Parathyroid adenoma (tissue), 2 donors: ENCODE results near the gene DDAH1.

Source experiments
- H2AFZ ChIP-seq: fragments of 300-600 bp; sonication (generic); one replicate; pipeline ENCODE4 v1.7.0; 2017; ENCODE audit warnings: antibody characterized with exemption, mild to moderate bottlenecking
- H3K27ac ChIP-seq: fragments of 300-600 bp; sonication (generic); one replicate; pipeline ENCODE4 v1.7.0; 2017
- H3K27me3 ChIP-seq: fragments of 300-600 bp; sonication (generic); one replicate; pipeline ENCODE4 v1.7.0; 2017; ENCODE audit warnings: low read length; ENCODE audit not compliant: control insufficient read depth, insufficient read depth
- H3K36me3 ChIP-seq: fragments of 300-600 bp; sonication (generic); one replicate; pipeline ENCODE4 v1.7.0; 2017; ENCODE audit warnings: low read length; ENCODE audit not compliant: control insufficient read depth, insufficient read depth
- H3K4me1 ChIP-seq: fragments of 300-600 bp; sonication (generic); one replicate; pipeline ENCODE4 v1.7.0; 2017; ENCODE audit warnings: control low read depth
- H3K4me2 ChIP-seq: fragments of 300-600 bp; sonication (generic); one replicate; pipeline ENCODE4 v1.7.0; 2017; ENCODE audit warnings: low read length
- H3K4me3 ChIP-seq: fragments of 300-600 bp; sonication (generic); one replicate; pipeline ENCODE4 v1.7.0; 2017; ENCODE audit warnings: low read depth, low read length
- H3K79me2 ChIP-seq: fragments of 300-600 bp; sonication (generic); one replicate; pipeline ENCODE4 v1.7.0; 2017; ENCODE audit warnings: control low read depth
- H3K9ac ChIP-seq: fragments of 300-600 bp; sonication (generic); one replicate; pipeline ENCODE4 v1.7.0; 2017; ENCODE audit warnings: mild to moderate bottlenecking
- H3K9me3 ChIP-seq: fragments of 300-600 bp; sonication (generic); one replicate; pipeline ENCODE4 v1.7.0; 2017; ENCODE audit warnings: low read length; ENCODE audit not compliant: control insufficient read depth
- TF ChIP-seq, protein P1 (sequence below): fragments of 300-600 bp; sonication (generic); IDR thresholded peaks from one replicate; pipeline ENCODE4 v1.7.0; 2017; ENCODE audit warnings: antibody characterized with exemption, mild to moderate bottlenecking
- donor health status: primary hyperparathyroidism.

The DDAH1 gene

DNA sequence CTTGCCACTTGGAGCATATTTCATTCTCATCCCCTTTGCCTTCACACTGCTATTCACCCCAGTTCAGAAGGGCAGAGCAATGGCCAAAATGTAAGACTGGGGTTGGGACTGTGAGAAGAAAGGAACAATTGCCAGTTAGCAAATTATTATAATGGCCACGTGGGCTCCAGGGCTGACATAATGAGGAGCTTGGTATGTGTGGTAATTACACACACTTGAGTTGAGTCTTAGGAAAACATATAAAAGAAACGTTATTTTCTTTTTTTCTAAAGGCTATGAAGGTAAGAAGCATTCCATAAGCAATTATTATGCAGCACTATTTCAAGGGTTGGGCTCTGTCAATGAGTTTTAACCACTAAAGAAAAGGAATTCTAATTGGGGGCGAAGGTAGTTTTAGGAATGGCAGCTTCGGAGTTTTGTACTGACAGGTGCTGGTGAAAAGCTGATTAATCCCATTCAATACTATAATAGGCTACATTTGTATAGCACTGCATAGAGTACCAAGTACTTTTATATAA lies 156.1 kb downstream of the DDAH1 start:
- Histone ChIP-seq H3K4me3 (no peak overlapping the region), H3K9me3 (no peaks in the 10 kb centered on the region), H2AFZ (no peak overlapping the region), H3K4me2 (no peak overlapping the region), H3K4me1 (no peaks in the 10 kb centered on the region), H3K9ac (no peak overlapping the region), H3K36me3 (no peaks in the 10 kb centered on the region), H3K27me3 (no peaks in the 10 kb centered on the region), H3K27ac (no peak overlapping the region), H3K79me2 (no peaks in the 10 kb centered on the region)
- TF ChIP-seq, protein P1, sequence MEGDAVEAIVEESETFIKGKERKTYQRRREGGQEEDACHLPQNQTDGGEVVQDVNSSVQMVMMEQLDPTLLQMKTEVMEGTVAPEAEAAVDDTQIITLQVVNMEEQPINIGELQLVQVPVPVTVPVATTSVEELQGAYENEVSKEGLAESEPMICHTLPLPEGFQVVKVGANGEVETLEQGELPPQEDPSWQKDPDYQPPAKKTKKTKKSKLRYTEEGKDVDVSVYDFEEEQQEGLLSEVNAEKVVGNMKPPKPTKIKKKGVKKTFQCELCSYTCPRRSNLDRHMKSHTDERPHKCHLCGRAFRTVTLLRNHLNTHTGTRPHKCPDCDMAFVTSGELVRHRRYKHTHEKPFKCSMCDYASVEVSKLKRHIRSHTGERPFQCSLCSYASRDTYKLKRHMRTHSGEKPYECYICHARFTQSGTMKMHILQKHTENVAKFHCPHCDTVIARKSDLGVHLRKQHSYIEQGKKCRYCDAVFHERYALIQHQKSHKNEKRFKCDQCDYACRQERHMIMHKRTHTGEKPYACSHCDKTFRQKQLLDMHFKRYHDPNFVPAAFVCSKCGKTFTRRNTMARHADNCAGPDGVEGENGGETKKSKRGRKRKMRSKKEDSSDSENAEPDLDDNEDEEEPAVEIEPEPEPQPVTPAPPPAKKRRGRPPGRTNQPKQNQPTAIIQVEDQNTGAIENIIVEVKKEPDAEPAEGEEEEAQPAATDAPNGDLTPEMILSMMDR: no peak

DNA sequence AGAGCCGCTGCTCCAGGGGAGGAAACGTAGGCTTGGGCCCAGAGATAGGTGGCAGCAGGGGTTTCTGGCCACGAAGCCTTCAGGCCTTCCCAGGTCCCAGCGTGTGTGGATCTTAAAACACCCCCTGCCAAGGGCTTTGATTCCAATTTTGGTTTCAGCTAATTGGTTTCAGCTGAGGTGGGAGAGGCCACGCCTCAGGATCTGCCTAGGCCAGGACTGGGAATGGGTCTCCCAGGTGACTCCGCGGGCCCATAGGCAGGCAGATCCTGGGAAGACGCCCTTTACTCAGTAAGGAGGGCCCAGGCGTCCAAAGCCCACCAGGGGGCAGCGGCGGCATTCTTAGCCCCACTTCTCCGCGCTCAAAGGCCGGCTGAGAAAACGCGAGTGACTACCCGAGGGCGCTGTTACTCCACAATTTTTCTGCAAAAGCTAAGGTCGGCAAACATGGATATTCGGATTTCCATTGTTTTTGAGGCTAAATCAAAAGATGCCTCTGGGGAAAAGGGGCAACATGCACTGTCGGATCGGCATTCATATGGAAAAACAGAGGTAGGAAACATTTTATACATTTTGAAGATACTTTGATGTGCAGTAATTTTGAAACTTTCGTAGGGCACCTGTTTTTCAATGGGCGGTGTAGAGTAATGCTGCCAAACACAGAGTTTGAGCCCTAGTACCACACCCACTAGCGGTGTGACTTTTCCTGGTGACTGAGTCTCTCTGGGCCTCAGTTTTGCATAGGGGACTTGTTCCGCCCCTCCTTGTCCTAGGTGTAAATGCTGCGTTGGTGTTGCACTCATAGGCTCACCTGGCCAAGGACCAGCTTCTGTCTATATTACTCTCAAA lies 156.7 kb downstream of the DDAH1 start:
- no peaks in the 10 kb centered on the region for H3K36me3 ChIP-seq
- H2AFZ ChIP-seq: peak overlapping the region; percentile 41
- no peak overlapping the region for H3K9ac ChIP-seq

DNA sequence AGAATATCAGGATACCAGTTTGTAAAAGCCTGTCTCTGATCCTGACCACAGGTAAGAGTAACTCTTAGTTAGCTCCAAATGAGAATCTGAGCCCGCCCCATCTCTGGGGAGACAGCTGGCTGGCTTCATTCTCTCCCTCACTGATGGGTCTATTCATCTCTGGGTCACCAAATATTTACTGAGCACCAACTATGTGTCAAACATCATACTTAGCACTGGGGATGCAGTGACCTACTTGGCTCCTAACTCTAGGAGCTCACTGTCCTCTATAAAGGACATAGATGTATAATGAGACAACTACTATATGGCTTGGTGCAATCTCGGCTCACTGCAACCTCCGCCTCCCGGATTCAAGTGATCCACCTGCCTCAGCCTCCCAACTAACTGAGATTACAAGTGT lies 158.7 kb downstream of the DDAH1 start:
- H2AFZ ChIP-seq: no peak overlapping the region
- H3K9ac ChIP-seq: no peak overlapping the region
- no peaks in the 10 kb centered on the region for H3K27me3 ChIP-seq
- no peak overlapping the region for H3K27ac ChIP-seq
- H3K9me3 ChIP-seq: no peaks in the 10 kb centered on the region
- no peak overlapping the region for H3K4me2 ChIP-seq
- H3K79me2 ChIP-seq: no peaks in the 10 kb centered on the region
- no peaks in the 10 kb centered on the region for H3K4me1 ChIP-seq
- TF ChIP-seq, protein P1: no peak
- no peaks in the 10 kb centered on the region for H3K36me3 ChIP-seq
- H3K4me3 ChIP-seq: no peak overlapping the region

More for the DNA sequence above, 156.7 kb downstream of the DDAH1 start:
- Histone ChIP-seq H3K4me3 (no peak overlapping the region), H3K9me3 (no peaks in the 10 kb centered on the region), H3K27ac (no peak overlapping the region), H3K4me1 (no peaks in the 10 kb centered on the region), H3K4me2 (no peak overlapping the region), H3K79me2 (no peaks in the 10 kb centered on the region), H3K27me3 (no peaks in the 10 kb centered on the region)
- TF ChIP-seq, protein P1: peak; percentile 81

DNA sequence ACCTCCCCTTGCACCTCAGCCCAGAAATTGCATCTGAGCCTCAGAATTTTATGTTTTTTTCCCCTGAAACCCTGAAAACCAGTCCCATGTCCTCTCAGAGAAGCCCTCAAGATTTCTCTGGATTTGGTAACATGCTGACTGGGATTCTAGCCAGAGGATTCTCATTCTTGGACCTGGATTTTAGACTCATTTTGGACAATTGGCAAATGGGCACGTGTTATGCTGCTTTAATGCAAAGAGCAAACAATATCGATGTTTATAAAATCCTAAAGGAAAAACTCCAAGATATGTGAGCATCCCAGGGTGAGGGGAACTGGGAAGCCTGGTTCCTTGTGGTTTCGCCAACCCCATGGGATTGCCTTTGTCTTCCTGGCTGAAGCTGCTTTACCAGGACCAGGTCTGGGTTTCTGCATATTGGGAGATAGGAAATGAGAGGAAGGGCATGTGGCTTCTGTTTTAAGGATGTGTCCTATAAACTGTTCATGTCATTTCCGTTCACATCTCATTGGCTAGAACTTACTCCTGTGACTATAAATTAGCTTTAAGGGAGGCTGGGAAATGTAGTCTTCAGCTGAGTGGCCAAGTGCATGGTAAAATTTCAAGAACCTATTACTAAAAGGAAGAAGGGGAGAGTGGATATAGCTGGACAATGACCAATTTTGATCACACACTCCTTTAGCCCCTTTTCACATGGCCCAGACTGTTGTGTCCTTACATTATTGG lies 161.4 kb downstream of the DDAH1 start:
- no peak overlapping the region for H3K4me3 ChIP-seq
- TF ChIP-seq, protein P1: no peak
- no peaks in the 10 kb centered on the region for H3K4me1 ChIP-seq

More for the DNA sequence above, 161.4 kb downstream of the DDAH1 start:
- Histone ChIP-seq H3K4me2 (no peak overlapping the region), H3K79me2 (no peaks in the 10 kb centered on the region), H2AFZ (no peak overlapping the region), H3K9me3 (no peaks in the 10 kb centered on the region), H3K9ac (no peak overlapping the region), H3K36me3 (no peaks in the 10 kb centered on the region), H3K27ac (no peak overlapping the region), H3K27me3 (no peaks in the 10 kb centered on the region)
